DMS79 (cell line): ENCODE data around the gene UBE2E1.

ENCODE experiments used
- DNase-seq: peaks from one replicate; lab custom pipeline; 2025; lab: John Stamatoyannopoulos, UW

The UBE2E1 gene

DNA sequence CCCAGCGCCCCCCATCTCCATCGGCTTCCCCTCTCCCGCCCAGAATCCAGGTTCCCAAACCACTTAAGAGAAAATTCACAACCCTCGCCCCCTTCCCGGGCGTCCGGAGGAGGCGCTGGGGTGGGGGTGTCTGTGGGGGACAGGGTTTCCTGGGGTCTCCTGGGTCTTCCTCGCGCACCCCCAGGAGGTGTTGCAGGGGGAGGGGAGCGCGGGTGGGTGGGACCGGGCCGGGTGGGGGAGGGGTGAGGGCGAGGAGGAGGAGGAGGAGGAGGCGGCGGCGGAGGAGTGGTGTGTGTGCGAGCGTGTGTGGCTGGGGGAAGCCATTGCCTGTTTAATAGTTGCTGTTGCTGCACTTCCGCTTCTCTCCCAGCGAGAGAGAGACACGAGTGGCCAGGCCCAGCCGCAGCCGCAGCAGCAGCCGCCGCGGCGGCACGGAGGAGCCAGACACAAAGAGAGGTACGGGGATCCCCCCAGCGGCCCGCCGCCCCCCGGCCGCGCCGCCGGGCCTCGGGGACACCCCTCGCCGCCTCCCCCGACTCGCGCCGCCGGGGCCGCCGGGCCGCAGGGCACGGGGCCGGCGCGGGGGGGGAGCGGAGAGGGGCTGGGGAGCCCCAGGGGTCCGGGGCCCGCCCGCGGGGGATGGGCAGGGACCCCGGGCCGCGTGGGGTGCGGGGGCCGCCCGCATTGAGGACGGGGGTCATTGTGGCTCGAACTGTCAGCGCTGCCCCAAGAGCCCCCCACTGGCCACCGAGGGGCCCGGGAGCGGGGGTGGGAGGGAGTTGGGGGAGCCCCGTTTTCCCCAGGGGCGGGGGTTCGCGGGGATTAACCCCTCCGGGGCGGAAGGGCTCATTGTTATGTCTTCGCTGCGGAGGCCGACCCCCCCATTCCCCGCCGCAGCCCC lies at the start of gene UBE2E1:
Gene UBE2E1 (plus strand): TSS at position 323 of the 901 bp plus-strand sequence. CDS start 1,315 bp downstream, outside the sequence.
- no peak for DNase-seq

- DNase-seq: no peak
These were observed 49.4 kb upstream of the UBE2E1 start for GRCh38 chr3:23756206-23756840.

GRCh38 chr3:23758253-23758838 lies 47.4 kb upstream of the UBE2E1 start:
- DNase-seq: no peak

DNA sequence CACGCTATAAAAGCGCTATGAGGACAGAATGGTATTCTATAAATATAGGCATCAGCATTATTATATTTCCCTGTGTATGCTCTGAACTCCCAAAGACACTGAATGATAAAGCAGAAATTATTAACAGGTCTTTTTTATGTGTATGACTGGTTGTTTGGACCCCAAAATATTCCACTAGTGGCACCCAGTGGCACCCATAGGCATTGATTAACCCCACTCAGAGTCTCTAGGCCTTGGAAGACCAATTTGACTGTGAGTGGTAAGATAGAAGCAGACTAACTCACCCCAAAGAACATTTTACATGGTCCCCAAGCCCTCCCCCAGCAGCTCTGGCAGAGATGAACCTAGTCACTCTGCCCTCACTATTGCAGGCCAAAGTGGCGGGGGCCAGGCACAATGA lies 45.4 kb upstream of the UBE2E1 start:
- no peak for DNase-seq

GRCh38 chr3:23760871-23761373 lies 44.8 kb upstream of the UBE2E1 start:
- DNase-seq: no peak

DNA sequence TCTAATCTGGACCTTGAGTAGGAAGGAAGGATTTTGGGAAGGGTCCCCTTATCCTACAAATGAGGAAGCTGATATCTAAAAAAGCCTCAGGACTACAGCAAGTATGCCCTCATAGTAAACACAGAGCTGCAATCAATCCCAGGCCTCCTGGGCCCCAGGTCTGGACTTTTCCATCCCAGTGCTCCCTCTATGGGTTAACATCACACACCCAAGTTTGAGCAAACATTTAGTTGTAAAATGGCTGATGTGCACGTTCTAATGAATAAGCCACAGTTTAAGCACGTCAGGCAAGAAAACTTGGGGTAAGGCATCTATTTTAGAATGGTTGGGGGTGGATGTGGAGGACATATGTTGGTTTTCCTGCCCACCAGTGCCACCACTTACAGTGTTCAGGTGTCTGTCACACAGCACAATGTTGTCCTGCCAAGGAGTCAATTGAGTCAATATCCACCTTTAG lies 44.3 kb upstream of the UBE2E1 start:
- no peak for DNase-seq

- DNase-seq: no peak
These were observed 43.5 kb upstream of the UBE2E1 start for GRCh38 chr3:23762214-23762613.

- no peak for DNase-seq
These were observed 42.8 kb upstream of the UBE2E1 start for GRCh38 chr3:23762759-23763477.

- DNase-seq: no peak
These were observed 41.3 kb upstream of the UBE2E1 start for GRCh38 chr3:23764407-23764806.

- no peak for DNase-seq
These were observed 38.2 kb upstream of the UBE2E1 start for GRCh38 chr3:23767546-23767945.

DNA sequence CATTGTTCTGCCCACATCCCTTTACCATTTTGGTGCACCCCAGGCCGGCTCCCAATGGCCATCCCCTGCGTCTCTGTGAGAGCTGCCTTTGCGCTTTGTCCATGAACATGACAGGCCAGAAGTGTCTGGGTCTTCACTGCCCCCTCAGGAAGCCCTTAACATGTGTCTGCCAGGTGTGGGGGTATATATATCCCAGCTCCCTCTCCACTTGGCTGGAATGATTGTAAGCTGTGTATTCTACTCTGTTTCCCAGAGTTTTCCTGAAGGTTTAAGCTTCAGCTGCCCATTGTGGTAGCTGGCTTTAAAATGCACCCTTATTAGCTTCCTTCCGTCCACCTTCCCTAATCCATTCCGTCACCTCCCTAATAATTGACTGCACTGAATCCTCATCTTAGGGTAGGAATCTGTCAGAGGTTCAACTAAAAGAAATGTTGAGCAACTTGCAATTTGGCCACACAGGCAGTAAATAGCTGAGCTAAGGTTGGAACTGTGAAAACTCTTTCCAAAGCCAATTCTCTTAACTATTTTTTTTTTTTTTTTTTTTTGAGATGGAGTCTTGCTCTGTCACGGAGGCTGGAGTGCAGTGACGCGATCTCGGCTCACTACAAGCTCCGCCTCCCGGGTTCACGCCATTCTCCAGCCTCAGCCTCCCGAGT lies 30.4 kb upstream of the UBE2E1 start:
- no peak for DNase-seq

- no peak for DNase-seq
These were observed 29.3 kb upstream of the UBE2E1 start for GRCh38 chr3:23776352-23776891.

DNA sequence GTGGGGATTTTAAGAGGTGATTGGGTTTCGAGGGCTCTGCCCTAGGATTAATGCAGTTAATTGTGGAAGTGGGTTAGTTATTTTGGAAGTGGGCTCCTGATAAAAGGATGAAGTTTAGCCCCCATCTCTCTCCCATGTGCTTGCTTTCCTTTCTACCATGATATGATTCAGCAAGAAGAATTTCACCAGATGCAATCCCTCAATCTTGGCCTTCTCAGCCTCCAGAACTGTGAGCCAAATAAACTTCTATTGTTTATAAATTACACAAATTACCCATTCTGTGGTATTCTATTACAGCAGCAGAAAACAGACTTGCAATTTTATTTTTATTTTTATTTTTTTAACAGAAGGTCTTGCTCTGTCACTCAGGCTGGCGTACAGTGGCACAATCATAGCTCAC lies 27.3 kb upstream of the UBE2E1 start:
- no peak for DNase-seq

DNA sequence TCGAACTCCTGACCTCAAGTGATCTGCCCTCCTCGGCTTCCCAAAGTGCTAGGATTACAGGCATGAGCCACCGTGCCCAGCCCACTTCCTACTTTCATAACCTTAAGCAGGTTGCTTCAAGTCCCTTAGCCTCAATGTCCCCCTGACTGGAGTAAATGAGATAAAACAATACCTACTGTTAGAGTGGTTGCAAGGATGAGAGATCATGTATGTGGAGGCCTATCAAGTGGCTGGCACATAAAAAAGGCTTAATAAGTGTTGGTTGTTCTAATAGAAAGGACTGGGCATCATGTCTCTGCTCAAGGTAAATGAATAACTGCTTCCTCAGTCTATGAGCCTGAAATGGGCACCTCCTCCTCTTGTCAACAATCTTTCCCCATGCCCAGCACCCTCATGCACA lies 25.9 kb upstream of the UBE2E1 start:
- DNase-seq: no peak

DNA sequence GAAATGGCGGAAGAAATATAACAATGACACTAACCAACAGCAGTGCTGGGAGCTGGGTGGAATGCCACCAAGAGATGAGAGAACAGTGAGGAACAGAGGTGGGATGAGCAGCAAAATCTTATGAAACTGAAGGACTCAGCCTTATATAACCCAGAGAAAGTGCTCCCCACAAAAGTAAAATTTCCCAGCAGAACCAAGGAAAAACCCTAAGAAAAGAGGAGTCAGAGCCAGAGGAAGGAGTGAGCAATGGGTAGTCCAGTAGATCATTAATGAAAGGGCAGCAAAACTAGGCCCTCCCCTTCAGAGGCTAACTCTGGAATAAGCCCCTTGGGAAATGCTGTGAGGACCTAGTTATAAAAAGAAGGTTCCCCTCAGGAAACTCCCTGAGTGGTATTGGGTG lies 24.7 kb upstream of the UBE2E1 start:
- no peak for DNase-seq

DNA sequence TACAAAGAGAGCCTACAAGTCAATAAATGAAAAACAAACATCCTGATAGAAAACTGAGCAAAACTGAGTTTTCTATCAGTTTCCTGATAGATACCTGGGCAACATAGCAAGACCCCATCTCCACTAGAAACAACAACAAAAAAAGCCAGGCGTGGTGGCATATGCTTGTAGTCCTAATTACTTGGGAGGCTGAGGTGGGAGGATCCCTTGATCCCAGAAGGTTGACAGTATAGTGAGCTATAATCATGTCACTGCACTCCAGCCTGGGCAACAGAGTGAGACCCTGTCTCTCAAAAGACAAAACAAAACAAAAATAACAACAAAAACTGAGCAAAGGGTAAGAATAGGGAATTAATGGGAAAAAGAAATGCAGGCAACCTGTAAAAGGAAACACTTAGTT lies 23.9 kb upstream of the UBE2E1 start:
- no peak for DNase-seq

- DNase-seq: no peak
These were observed 20.6 kb upstream of the UBE2E1 start for GRCh38 chr3:23785097-23785645.

- no peak for DNase-seq
These were observed 19.9 kb upstream of the UBE2E1 start for GRCh38 chr3:23785882-23786281.

- DNase-seq: no peak
These were observed 14.1 kb upstream of the UBE2E1 start for GRCh38 chr3:23791678-23792077.

DNA sequence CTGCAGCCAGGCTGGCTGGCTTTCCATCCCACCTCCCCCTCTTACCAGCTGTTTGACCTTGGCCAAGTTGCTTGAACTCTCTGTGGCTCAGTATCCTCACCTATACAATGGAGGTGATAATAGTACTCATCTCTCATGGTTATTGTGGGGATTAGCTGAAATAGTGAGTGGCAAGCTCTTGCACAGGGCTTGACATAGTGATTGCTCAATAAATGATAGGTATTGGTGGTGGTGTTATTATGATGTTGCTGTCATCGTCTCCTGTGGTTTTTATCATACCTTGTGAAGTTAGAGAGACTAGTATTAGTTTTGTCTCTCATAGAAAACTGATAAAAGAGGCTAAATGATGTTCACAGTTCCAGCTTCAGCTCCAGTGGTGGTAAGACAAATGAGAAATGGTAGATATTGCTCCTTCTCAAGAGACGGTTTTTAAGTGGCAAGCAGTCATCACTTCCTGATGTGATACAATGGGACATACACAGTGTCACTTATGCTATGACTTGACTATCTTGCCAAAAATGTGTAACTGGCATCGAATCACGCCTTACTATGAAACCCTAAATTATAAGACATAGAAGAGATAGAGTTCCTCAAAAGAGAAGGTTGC lies 12.1 kb upstream of the UBE2E1 start:
- no peak for DNase-seq

DNA sequence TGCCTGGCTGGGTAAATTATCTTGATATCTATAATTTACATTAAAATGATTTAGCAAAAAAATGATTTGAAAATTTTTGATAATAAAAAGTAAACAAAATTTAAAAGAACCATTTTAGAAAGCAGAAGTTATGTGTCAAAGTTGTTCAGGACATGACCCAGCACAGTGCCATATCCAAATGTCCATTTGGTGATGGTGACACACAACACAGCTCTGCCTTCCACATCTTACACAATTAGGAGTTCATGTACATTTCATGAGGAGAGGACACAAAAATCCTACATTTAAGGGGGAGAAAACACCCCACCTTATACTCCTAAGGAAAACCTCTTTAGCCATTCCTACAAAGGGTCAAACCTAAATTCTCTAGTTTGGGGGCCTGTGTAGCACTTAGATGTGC lies 10.7 kb upstream of the UBE2E1 start:
- no peak for DNase-seq
